GM23338 (cell line): ENCODE data around the gene SLC25A12.

Experiments
- EZH2 ChIP-seq: fragments of 200-600 bp; sonication (generic); IDR thresholded peaks from one replicate; pipeline ENCODE4 v1.8.0; 2017; ENCODE audit warnings: antibody characterized with exemption, mild to moderate bottlenecking, low read depth; ENCODE audit not compliant: unreplicated experiment
- JUNB ChIP-seq: IDR thresholded peaks from one replicate; pipeline ENCODE4 v1.6.1; 2016; ENCODE audit warnings: antibody characterized with exemption; ENCODE audit not compliant: unreplicated experiment
- POLR2AphosphoS5 ChIP-seq: IDR thresholded peaks from 2 replicates; pipeline ENCODE4 v1.6.1; 2016; ENCODE audit warnings: antibody characterized with exemption, low read depth
- TF ChIP-seq, protein P1 (sequence below), 2 experiments: fragments of 200-600 bp in 1 of 2; sonication (generic) in 1 of 2; conservative IDR thresholded peaks; 2 replicates each; pipeline versions ENCODE4 v1.5.1 to v1.6.1; 2016 to 2017; ENCODE audit warnings: antibody characterized with exemption in 2 of 2, low read depth in 2 of 2, mild to moderate bottlenecking in 2 of 2, moderate library complexity in 1 of 2
- TF ChIP-seq, protein P2 (sequence below): IDR thresholded peaks from one replicate; pipeline ENCODE4 v1.6.1; 2018; ENCODE audit warnings: antibody characterized with exemption; ENCODE audit not compliant: unreplicated experiment

DNA sequence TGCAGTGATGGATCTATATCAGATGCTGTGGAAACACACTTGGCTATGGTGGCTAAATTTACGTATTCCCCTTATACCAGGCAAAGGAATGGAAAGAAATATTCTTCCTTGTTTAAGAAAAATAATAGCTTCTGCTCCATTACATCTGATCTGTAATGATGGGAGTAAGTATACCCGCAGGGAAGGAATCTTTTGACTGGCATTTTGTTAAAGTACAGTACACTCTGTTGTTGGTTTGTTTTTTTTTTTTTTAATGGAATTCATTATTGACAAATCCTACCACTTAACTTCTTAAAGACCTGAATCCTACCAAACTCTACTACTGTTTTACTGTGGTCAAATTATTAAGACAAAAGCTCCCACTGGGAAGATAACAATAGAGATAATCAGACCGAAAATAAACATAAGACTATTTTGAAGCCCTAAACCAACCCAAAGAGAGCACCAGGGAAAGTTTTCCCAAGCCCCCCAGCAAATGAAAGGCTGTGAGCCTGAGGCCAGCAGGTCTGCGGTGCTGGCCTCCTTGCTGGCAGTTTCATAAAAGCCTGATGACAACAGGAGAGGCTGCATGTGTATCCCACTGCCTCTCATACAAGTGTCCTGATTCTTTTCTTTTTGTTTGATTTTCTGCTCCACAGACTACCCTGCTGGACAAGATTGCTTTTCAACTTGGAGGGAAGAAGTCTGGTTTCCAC lies 101.0 kb downstream of the SLC25A12 start:
- TF ChIP-seq, protein P1, sequence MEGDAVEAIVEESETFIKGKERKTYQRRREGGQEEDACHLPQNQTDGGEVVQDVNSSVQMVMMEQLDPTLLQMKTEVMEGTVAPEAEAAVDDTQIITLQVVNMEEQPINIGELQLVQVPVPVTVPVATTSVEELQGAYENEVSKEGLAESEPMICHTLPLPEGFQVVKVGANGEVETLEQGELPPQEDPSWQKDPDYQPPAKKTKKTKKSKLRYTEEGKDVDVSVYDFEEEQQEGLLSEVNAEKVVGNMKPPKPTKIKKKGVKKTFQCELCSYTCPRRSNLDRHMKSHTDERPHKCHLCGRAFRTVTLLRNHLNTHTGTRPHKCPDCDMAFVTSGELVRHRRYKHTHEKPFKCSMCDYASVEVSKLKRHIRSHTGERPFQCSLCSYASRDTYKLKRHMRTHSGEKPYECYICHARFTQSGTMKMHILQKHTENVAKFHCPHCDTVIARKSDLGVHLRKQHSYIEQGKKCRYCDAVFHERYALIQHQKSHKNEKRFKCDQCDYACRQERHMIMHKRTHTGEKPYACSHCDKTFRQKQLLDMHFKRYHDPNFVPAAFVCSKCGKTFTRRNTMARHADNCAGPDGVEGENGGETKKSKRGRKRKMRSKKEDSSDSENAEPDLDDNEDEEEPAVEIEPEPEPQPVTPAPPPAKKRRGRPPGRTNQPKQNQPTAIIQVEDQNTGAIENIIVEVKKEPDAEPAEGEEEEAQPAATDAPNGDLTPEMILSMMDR (conservative IDR thresholded peaks at IDR 0.05; ENCODE audit: low read depth in 2 of 2) = no peak
- TF ChIP-seq EZH2 (no peak), POLR2AphosphoS5 (no peak), JUNB (no peak)
- TF ChIP-seq, protein P2, sequence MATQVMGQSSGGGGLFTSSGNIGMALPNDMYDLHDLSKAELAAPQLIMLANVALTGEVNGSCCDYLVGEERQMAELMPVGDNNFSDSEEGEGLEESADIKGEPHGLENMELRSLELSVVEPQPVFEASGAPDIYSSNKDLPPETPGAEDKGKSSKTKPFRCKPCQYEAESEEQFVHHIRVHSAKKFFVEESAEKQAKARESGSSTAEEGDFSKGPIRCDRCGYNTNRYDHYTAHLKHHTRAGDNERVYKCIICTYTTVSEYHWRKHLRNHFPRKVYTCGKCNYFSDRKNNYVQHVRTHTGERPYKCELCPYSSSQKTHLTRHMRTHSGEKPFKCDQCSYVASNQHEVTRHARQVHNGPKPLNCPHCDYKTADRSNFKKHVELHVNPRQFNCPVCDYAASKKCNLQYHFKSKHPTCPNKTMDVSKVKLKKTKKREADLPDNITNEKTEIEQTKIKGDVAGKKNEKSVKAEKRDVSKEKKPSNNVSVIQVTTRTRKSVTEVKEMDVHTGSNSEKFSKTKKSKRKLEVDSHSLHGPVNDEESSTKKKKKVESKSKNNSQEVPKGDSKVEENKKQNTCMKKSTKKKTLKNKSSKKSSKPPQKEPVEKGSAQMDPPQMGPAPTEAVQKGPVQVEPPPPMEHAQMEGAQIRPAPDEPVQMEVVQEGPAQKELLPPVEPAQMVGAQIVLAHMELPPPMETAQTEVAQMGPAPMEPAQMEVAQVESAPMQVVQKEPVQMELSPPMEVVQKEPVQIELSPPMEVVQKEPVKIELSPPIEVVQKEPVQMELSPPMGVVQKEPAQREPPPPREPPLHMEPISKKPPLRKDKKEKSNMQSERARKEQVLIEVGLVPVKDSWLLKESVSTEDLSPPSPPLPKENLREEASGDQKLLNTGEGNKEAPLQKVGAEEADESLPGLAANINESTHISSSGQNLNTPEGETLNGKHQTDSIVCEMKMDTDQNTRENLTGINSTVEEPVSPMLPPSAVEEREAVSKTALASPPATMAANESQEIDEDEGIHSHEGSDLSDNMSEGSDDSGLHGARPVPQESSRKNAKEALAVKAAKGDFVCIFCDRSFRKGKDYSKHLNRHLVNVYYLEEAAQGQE = no peak
